ENCODE measurements around the gene KDM4B. TPM values are rescaled to one million over a fixed set of nuclear protein-coding genes. Genes with fewer than 3 reads are reported as not detected.
"Not testable (repeated sequence)": the region's sequence is repeated elsewhere in the genome, so short reads cannot be mapped to it uniquely, and the experiment has no call there.

KDM4B gene
- total RNA-seq, 8 experiments from 2014 or later = 15.7 to 48.0 (median 33.0) TPM

DNA sequence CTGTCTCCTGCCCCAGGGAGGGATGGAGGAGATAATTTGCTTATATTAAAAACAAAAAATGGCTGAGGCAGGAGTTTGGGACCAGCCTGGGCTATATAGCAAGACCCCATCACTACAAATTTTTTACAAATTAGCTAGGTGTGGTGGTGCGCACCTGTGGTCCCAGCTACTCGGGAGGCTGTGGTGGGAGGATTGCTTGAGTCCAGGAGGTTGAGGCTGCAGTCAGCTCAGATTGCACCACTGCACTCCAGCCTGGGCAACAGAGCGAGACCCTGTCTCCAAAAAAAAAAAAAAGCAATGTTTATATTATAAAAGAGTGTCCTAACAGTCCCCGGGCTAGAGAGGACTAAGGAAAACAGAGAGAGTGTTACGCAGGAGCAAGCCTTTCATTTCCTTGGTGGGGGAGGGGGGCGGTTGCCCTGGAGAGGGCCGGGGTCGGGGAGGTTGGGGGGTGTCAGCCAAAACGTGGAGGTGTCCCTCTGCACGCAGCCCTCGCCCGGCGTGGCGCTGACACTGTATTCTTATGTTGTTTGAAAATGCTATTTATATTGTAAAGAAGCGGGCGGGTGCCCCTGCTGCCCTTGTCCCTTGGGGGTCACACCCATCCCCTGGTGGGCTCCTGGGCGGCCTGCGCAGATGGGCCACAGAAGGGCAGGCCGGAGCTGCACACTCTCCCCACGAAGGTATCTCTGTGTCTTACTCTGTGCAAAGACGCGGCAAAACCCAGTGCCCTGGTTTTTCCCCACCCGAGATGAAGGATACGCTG lies 184.0 kb downstream of the KDM4B start:
- WGBS, 10 experiments = 87 to 100% (median 95%) methylated on average over 1 to 7 of the region's 24 CpGs; no CpG with 5 or more reads in 4 of the 10 experiments
- ATAC-seq (replicated peaks in 6 of 8) = no peak

DNA sequence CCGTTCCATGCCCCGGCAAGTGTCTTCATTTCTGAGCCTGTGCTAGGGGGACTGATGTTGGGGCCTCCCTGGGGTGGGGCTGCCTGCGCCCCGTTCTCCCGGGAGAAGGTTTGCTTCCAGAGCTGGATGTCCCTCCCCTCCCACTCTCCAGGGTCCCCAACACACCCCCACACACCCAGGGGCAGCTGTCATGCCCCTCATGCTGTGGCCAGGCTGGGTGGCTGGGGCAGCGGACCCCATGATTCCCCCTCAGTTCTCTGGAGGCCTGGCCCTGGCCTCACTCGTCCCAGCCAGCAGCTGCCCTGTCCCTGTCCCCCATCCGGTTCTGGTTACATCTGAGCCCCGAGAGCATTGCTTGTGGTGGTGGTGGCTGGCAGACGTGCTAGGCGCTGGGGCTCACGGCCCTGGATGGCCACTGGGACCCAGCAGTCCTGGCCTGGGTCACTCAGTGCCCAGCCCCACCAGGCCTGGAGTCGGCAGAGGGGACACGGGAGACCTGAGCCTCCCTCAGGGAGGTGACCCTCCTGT lies 184.8 kb downstream of the KDM4B start:
- no peak overlapping the region for H3K4me3 ChIP-seq
- in situ Hi-C loops (cut with MboI; ENCODE audit: low pct_unique_long_range_greater_than_20kb in 2 of 9, low sequenced_read_pairs in 9 of 9, unreplicated experiment in 9 of 9) = no loop called here
- WGBS, 10 experiments = 82 to 83% methylated on average over 1 to 2 of the region's 14 CpGs; no CpG with 5 or more reads in 8 of the 10 experiments
- H3K4me1 ChIP-seq (replicated peaks in 1 of 2) = peaks cover 54 to 60% of the 10 kb centered on the region in 2 donors
- no peak for ATAC-seq (replicated peaks in 6 of 8)
- peak overlapping the region; percentile 19 to 26 for H3K27ac ChIP-seq

More for the DNA sequence above, 184.0 kb downstream of the KDM4B start:
- in situ Hi-C loops (cut with MboI; ENCODE audit: low pct_unique_long_range_greater_than_20kb in 2 of 9, low sequenced_read_pairs in 9 of 9, unreplicated experiment in 9 of 9) = no loop called here
- no peak overlapping the region for H3K4me3 ChIP-seq
- H3K27ac ChIP-seq = no peak overlapping the region
- H3K4me1 ChIP-seq (replicated peaks in 1 of 2) = peaks cover 54 to 60% of the 10 kb centered on the region in 2 donors

DNA sequence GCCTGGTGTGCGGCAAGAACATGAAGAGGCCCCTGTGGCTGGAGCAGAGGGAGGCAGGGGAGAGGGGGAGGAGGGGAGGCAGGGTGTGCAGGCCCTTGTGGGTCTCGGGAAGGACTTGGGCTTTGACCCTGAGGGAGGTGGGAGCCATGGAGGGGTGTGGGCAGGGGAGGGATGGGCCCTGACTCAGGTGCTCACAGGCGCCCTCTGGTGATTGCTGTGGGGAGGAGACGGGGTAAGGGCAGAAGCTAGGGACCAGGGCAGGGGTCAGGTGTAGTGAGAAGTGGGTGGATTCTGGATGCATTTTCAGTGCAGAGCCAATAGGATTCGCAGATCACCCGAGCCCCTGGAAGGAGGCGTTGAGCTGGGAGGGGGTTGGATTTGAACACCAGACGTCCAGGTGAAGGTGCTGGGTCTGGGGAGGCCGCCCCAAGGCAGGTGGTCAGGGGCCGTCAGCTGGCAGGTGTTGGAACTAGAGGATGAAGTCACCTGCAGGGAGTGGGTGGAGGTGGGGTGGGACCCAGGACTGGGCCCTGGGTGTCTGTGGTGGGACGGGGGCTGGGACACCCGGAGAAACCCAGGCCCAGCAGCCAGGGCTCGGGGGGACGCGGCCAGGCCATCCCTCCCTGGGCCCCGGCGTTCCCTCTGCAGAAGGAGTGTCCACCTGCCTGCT lies 185.4 kb downstream of the KDM4B start:
- no peak overlapping the region for H3K4me3 ChIP-seq
- peak; percentile 24 to 73 (median 36) for ATAC-seq (replicated peaks in 6 of 8)
- WGBS, 10 experiments = no CpG with 5 or more reads among the region's 17 CpGs

DNA sequence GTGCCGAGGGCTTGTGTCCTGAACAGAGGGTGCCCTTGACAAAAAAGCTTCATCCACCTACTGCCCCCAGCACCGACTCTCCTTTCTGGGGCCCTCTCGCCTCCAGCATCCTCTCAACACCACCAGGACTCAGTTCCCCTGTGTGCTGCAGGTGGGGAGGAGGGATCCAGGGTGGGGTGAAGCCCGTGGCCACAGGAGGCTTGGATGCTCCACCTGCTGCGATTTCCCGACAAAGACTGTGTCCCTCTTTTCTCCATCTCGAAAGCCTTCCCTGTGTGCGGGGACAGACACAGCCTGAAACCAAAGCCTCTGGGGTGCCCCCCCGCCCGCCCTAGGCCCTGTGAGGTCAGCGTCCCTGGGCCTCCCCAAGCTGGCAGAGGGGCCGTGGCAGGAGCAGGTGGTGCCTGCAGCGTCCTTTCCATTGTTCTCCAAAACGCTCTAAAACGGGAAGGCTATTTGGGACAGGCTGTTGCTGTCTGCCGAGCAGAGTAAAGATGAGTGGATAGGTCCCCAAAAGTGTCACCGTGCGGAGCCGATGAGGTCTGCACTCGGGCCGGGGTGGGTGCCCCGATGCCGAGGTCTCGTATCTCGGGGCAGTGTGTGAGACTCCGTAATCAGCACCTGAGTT lies 186.0 kb downstream of the KDM4B start:
- peaks cover 46 to 52% of the 10 kb centered on the region in 2 donors for H3K4me1 ChIP-seq (replicated peaks in 1 of 2)
- WGBS, 10 experiments = 81 to 100% (median 92%) methylated on average over 1 to 8 of the region's 26 CpGs; no CpG with 5 or more reads in 6 of the 10 experiments
- peak overlapping the region; percentile 41 to 72 for H3K27ac ChIP-seq
- peak in 1 of 8 experiments; percentile 17 for ATAC-seq (replicated peaks in 6 of 8)
- in situ Hi-C loops (cut with MboI; ENCODE audit: low pct_unique_long_range_greater_than_20kb in 2 of 9, low sequenced_read_pairs in 9 of 9, unreplicated experiment in 9 of 9) = no loop called here
- no peak overlapping the region for H3K4me3 ChIP-seq

More for the DNA sequence above, 185.4 kb downstream of the KDM4B start:
- Histone ChIP-seq H3K4me1 (replicated peaks in 1 of 2) (peaks cover 53 to 58% of the 10 kb centered on the region in 2 donors), H3K27ac (peak overlapping the region; percentile 41 to 72)
- in situ Hi-C loops (cut with MboI; ENCODE audit: low pct_unique_long_range_greater_than_20kb in 2 of 9, low sequenced_read_pairs in 9 of 9, unreplicated experiment in 9 of 9) = no loop called here

DNA sequence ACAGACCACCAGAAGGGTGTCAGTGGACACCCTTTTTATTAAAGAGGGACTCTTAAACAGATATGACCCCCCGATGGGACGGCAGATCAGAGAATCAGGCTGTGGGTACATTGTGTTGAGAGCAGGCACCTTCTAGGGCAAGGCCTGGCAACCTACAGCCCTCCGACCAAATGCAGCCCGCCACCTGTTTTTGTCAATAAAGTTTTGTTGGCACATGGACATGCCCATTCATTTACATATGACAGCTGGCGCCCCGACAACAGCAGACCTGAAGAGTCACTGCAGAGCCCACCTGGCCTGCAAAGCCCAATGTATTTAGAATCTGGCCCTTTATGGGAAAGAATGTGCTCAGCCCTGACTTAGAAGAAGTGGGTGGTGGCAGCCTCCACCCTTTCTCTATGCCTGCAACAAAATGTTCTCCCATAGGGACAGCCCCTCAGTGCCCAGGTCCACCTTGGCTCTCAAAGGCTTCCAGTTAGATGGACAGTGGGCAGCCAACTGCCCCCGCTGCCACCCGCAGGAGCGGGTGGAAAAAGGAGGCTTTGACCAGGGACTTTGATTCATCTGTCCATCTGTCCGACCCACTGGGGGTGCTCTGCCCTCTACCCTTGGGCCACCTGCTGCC lies 186.8 kb downstream of the KDM4B start:
- H3K27ac ChIP-seq = peak overlapping the region; percentile 14 to 54
- no peak overlapping the region for H3K4me3 ChIP-seq
- in situ Hi-C loops (cut with MboI; ENCODE audit: low pct_unique_long_range_greater_than_20kb in 2 of 9, low sequenced_read_pairs in 9 of 9, unreplicated experiment in 9 of 9) = no loop called here
- 80 to 100% (median 93%) methylated on average over 1 to 6 of the region's 10 CpGs; no CpG with 5 or more reads in 2 of the 10 experiments for WGBS, 10 experiments
- peaks cover 38 to 44% of the 10 kb centered on the region in 2 donors for H3K4me1 ChIP-seq (replicated peaks in 1 of 2)
- peak in 3 of 8 experiments; percentile 18 to 38 (median 26) for ATAC-seq (replicated peaks in 6 of 8)

DNA sequence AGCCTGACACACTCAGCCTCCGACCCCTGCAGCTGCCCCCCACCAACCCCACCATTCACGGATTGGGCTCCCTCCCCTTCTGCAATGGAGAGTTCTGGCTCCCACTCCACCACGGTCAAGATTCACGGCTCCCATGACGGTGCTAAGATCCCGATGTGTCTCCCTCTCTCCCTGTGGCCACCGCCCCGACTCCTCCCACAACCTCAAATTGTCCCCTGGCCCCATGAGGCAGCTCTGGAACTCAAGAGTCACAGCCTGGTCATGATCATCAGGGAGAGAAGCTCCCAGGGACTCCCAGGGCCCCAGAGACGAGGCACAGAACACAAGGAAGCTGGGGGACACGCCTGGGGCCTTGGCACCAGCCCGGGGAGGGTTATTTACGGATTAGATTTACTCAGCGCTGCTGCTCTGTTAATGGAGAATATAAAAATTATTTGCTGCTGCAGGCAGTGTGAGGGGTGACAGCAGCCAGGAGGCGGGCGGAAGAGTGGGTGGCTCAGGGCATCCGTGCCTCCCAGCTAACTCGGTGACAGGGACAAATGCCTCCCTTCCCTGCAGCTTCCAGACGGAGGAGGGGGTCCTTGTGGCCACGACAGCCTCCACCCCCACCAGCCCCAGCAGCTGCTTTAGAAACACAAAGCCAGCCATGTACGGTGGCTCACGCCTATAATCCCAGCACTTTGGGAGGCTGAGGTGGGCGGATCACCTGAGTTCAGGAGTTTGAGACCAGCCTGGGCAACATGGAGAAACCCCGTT lies 187.5 kb downstream of the KDM4B start:
- Histone ChIP-seq H3K4me3 (no peak overlapping the region), H3K4me1 (replicated peaks in 1 of 2) (peaks cover 31 to 37% of the 10 kb centered on the region in 2 donors), H3K27ac (peak overlapping the region; percentile 14 to 54)
- WGBS, 10 experiments = 0 to 92% (median 57%) methylated on average over 1 to 11 of the region's 23 CpGs; no CpG with 5 or more reads in 2 of the 10 experiments
- in situ Hi-C loops (cut with MboI; ENCODE audit: low pct_unique_long_range_greater_than_20kb in 2 of 9, low sequenced_read_pairs in 9 of 9, unreplicated experiment in 9 of 9) = no loop called here
- ATAC-seq (replicated peaks in 6 of 8) = peak; percentile 16 to 67 (median 40)

DNA sequence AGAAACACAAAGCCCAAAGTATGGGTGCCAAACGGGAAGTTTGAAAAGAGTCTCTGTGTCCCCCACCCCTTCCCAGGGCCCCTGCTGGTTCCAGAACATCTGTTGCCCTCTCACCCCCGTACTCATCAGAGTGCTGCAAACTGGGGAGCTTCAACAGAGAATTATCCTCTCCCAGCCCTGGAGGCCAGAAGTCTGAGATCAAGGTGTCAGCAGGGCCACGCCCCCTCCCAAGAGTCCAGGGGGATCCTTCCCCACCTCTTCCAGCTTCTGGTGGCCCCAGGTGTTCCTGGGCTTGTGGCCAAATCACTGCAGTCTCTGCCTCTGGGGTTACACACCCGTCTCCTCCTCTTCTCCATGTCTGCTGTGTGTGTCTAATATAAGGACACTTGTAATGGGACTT lies 188.3 kb downstream of the KDM4B start:
- 0 to 100% (median 67%) methylated on average over 1 of the region's 4 CpGs; no CpG with 5 or more reads in 5 of the 10 experiments for WGBS, 10 experiments
- in situ Hi-C loops (cut with MboI; ENCODE audit: low pct_unique_long_range_greater_than_20kb in 2 of 9, low sequenced_read_pairs in 9 of 9, unreplicated experiment in 9 of 9) = no loop called here
- no peak for ATAC-seq (replicated peaks in 6 of 8)
- no peak overlapping the region for H3K4me3 ChIP-seq
- H3K27ac ChIP-seq = no peak overlapping the region
- H3K4me1 ChIP-seq (replicated peaks in 1 of 2) = peaks cover 29 to 36% of the 10 kb centered on the region in 2 donors

DNA sequence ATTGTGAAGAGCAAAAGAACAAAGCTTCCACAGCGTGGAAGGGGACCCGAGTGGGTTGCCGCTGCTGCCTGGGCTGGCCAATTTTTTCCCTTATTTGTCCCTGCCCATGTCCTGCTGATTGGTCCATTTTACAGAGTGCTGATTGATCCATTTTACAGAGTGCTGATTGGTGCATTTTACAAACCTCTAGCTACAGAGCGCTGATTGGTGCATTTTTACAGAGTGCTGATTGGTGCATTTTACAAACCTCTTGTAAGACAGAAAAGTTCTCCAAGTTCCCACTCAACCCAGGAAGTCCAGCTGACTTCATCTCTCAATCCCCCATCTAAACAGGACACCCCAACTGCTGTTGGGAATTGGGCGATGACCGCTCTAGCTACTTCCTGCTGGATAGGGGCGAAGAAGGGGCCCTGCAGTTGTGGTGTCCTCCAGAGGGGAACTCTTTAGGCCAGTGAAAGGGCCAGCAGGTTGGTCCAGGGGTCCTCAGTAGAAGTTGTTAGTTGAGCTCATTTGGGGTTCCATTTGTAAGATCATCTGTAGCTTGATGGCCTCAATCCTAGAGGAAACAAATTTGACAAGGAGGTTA lies 189.7 kb downstream of the KDM4B start:
- in situ Hi-C loops (cut with MboI; ENCODE audit: low pct_unique_long_range_greater_than_20kb in 2 of 9, low sequenced_read_pairs in 9 of 9, unreplicated experiment in 9 of 9); H3K27ac ChIP-seq; ATAC-seq (replicated peaks in 6 of 8); H3K4me3 ChIP-seq: not testable (repeated sequence)
- H3K4me1 ChIP-seq (replicated peaks in 1 of 2) = peaks cover 26 to 29% of the 10 kb centered on the region in 2 donors
- WGBS, 10 experiments = 80 to 100% (median 100%) methylated on average over 1 to 7 of the region's 7 CpGs; no CpG with 5 or more reads in 3 of the 10 experiments

DNA sequence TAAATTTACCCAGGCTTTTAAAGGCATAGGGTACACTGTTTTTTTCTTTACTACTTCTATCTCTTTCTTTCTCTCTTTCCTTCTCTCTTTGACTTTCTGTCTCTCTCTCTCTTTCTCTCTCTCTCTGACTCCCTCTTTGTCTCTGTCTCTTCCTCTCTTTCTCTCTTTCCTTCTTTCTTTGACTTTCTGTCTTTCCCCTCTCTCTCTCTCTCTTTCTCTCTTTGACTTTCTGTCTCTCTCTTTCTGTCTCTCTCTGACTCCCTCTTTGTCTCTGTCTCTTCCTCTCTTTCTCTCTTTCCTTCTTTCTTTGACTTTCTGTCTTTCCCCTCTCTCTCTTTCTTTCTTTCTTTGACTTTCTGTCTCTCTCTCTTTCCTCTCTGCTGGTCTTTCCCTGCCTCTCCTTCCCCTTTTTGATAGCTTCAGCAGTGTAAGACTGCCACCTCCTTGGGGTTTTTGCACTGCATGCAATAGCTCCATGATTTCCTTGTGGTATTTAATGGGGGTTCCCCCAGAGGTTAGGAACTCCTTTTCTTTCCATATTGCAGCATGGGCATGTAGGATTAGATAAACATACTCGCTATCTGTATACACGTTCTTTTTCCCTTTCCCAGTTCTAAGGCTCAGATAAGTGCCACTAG lies 191.4 kb downstream of the KDM4B start:
- in situ Hi-C loops (cut with MboI; ENCODE audit: low pct_unique_long_range_greater_than_20kb in 2 of 9, low sequenced_read_pairs in 9 of 9, unreplicated experiment in 9 of 9); H3K27ac ChIP-seq; H3K4me3 ChIP-seq; ATAC-seq (replicated peaks in 6 of 8): not testable (repeated sequence)
- 64 to 100% (median 87%) methylated on average over 2 of the region's 2 CpGs; no CpG with 5 or more reads in 2 of the 10 experiments for WGBS, 10 experiments
- H3K4me1 ChIP-seq (replicated peaks in 1 of 2) = peaks cover 13 to 14% of the 10 kb centered on the region in 2 donors

GRCh38 chr19:5164845-5165696 lies 196.2 kb downstream of the KDM4B start:
- in situ Hi-C loops (cut with MboI; ENCODE audit: low pct_unique_long_range_greater_than_20kb in 2 of 9, low sequenced_read_pairs in 9 of 9, unreplicated experiment in 9 of 9); H3K27ac ChIP-seq: not testable (repeated sequence)

GRCh38 chr19:5165697-5166019 lies 196.7 kb downstream of the KDM4B start:
- Histone ChIP-seq H3K27ac (no peak overlapping the region), H3K4me3 (no peak overlapping the region), H3K4me1 (replicated peaks in 1 of 2) (no peaks in the 10 kb centered on the region)
- 100% methylated on average over 1 to 2 of the region's 2 CpGs; no CpG with 5 or more reads in 7 of the 10 experiments for WGBS, 10 experiments
- no peak for ATAC-seq (replicated peaks in 6 of 8)
- in situ Hi-C loops (cut with MboI; ENCODE audit: low pct_unique_long_range_greater_than_20kb in 2 of 9, low sequenced_read_pairs in 9 of 9, unreplicated experiment in 9 of 9) = no loop called here

More at GRCh38 chr19:5164845-5165696, 196.2 kb downstream of the KDM4B start:
- WGBS, 10 experiments = 52 to 100% (median 77%) methylated on average over 1 to 11 of the region's 23 CpGs; no CpG with 5 or more reads in 2 of the 10 experiments
- H3K4me1 ChIP-seq (replicated peaks in 1 of 2); H3K4me3 ChIP-seq; ATAC-seq (replicated peaks in 6 of 8): not testable (repeated sequence)

Data from motor neuron (in vitro differentiated cells).